ENCODE data around the gene CARNS1. TPM values are rescaled to one million over a fixed set of nuclear protein-coding genes. Genes with fewer than 3 reads are reported as not detected.

Gene CARNS1
- total RNA-seq, 1 donor from 2014 or later: 0.29 TPM

DNA sequence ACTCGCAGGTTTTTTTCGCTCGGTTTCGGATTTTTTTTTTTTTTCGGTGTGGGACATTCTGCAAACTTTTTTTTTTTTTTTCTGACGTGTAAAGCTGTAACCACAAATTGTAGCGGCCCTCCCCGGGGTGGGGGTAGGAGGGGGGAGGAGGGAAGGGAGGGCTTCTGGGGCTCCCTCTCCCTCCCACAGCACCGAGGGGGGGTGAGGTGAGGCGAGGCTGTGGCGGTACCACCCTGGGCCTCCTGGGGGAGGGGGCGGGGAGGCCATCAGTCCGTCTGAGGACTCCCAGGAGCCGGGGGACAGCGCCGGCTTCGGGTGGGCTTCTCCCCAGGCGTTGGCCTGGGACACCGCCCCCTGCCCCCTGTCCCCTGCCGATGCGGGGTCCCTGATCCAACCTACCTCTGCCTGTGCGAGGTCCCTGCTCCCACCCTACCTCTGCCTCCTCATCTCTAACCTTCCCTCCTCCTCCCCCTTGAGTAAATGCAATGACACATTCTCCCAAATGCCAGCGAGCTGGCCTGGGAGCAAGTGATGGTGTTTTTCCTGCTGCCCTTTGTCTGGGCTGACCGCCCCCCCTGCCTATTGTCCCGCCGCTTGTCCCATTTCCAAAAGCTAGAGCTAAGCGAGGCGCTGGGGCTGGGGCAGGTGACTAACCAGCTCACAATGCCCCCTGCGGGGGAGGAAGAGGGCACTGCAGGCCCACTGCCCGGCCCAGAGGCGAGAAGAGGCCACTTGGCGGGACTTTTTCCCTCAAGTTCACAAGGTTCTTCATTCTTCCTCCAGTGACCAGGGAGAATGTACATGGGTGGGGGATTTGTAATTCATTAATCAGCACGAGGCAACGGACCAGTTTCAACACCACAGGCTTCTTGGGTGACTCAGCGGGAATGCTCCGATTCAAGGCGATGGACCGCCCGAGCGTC, 41.6 kb upstream of the CARNS1 start:
- Mint-ChIP-seq H3K27ac (peak overlapping the region; percentile 98), H3K27me3 (peaks cover 17% of the 10 kb centered on the region), H3K36me3 (ENCODE audit: insufficient read depth) (no peaks in the 10 kb centered on the region), H3K4me3 (ENCODE audit: low read depth) (peak overlapping the region; percentile 92), H3K4me1 (ENCODE audit: low read depth) (peaks cover 32% of the 10 kb centered on the region), H3K9me3 (ENCODE audit: low read depth) (no peaks in the 10 kb centered on the region)
- TF ChIP-seq, protein P1, sequence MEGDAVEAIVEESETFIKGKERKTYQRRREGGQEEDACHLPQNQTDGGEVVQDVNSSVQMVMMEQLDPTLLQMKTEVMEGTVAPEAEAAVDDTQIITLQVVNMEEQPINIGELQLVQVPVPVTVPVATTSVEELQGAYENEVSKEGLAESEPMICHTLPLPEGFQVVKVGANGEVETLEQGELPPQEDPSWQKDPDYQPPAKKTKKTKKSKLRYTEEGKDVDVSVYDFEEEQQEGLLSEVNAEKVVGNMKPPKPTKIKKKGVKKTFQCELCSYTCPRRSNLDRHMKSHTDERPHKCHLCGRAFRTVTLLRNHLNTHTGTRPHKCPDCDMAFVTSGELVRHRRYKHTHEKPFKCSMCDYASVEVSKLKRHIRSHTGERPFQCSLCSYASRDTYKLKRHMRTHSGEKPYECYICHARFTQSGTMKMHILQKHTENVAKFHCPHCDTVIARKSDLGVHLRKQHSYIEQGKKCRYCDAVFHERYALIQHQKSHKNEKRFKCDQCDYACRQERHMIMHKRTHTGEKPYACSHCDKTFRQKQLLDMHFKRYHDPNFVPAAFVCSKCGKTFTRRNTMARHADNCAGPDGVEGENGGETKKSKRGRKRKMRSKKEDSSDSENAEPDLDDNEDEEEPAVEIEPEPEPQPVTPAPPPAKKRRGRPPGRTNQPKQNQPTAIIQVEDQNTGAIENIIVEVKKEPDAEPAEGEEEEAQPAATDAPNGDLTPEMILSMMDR (IDR thresholded peaks at IDR 0.05; ENCODE audit: unreplicated experiment): peak; percentile 66
- peak; percentile 76 for DNase-seq (ENCODE audit: low spot score, unreplicated experiment)

DNA sequence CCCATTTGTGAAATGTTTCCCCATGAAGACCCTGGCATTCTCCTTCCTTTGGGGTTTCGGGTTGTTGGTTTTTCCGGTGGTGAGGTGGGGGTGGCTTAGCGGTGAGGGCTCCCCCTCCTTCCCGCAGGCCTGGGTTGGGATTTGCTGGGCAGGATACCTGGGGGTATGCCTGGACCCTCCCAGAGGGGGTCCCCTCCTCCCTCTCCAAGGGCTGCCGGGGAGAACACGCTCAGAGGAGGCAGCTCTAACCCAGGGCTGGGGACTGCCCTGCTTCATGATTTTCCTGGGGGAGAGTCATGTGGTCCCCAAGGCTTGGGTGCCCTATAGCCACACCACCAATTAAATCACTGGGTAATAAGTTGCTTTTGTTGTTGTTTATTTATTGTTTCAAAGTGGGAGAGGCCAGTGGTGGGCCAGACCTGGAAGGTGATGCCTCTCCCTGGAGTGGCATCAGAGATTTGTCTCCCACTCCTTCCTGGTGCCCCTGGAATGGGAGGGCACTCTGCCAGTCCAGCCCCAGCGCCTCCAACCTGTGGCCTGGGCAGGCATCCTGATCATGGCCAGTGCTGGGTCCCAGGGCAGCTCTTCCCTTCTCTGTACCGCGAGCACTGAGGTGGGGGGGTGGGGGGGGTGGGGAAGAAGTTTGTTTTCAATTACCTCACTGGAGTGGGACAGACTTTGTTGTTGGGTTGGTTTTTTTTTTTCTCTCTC, 40.8 kb upstream of the CARNS1 start:
- H3K36me3 Mint-ChIP-seq (ENCODE audit: insufficient read depth): no peaks in the 10 kb centered on the region
- H3K27ac Mint-ChIP-seq: peak overlapping the region; percentile 98
- H3K9me3 Mint-ChIP-seq (ENCODE audit: low read depth): no peaks in the 10 kb centered on the region
- peak overlapping the region; percentile 92 for H3K4me3 Mint-ChIP-seq (ENCODE audit: low read depth)
- peaks cover 17% of the 10 kb centered on the region for H3K27me3 Mint-ChIP-seq
- TF ChIP-seq, protein P1 (IDR thresholded peaks at IDR 0.05; ENCODE audit: unreplicated experiment): no peak
- DNase-seq (ENCODE audit: low spot score, unreplicated experiment): no peak
- peaks cover 31% of the 10 kb centered on the region for H3K4me1 Mint-ChIP-seq (ENCODE audit: low read depth)

DNA sequence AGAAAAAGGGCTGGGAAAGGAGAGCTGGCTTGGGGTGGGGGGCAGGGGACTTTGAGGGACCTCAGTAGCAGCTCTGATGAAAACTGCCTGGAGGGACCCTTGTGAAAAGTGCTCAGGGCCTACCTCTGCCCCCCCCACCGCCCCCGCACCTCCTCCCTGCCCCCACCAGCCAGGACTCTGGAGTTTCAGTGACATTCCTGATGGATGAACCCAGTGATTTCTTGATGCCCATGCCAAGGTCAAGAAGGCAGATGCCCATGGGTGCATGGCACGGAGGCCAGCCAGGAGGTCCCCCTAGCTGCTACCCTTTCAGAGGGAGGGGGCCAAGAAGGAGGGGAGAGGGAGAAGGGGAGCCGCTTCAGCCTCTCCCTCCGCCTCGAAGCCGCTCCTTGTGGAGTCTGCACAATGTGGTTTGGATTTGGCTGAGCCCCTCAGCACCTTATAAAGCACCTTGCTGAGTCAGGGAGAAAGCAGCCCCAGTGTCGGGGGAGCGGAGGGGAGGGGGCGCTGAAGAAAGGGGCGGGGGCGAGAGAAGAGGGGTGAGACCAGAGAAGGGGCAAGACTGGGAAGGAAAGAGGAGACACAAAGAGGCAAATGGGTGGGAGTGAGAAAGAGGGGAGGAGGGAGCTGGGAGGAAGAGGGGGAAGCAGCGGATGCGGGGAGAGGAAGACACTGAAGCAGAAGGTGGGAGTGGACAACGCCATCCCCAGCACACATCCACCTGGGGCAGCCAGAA, 40.0 kb upstream of the CARNS1 start:
- H3K27me3 Mint-ChIP-seq: peaks cover 17% of the 10 kb centered on the region
- peaks cover 27% of the 10 kb centered on the region for H3K4me1 Mint-ChIP-seq (ENCODE audit: low read depth)
- no peak overlapping the region for H3K4me3 Mint-ChIP-seq (ENCODE audit: low read depth)
- H3K36me3 Mint-ChIP-seq (ENCODE audit: insufficient read depth): no peaks in the 10 kb centered on the region
- TF ChIP-seq, protein P1 (IDR thresholded peaks at IDR 0.05; ENCODE audit: unreplicated experiment): no peak
- H3K27ac Mint-ChIP-seq: no peak overlapping the region
- no peak for DNase-seq (ENCODE audit: low spot score, unreplicated experiment)
- H3K9me3 Mint-ChIP-seq (ENCODE audit: low read depth): no peaks in the 10 kb centered on the region

DNA sequence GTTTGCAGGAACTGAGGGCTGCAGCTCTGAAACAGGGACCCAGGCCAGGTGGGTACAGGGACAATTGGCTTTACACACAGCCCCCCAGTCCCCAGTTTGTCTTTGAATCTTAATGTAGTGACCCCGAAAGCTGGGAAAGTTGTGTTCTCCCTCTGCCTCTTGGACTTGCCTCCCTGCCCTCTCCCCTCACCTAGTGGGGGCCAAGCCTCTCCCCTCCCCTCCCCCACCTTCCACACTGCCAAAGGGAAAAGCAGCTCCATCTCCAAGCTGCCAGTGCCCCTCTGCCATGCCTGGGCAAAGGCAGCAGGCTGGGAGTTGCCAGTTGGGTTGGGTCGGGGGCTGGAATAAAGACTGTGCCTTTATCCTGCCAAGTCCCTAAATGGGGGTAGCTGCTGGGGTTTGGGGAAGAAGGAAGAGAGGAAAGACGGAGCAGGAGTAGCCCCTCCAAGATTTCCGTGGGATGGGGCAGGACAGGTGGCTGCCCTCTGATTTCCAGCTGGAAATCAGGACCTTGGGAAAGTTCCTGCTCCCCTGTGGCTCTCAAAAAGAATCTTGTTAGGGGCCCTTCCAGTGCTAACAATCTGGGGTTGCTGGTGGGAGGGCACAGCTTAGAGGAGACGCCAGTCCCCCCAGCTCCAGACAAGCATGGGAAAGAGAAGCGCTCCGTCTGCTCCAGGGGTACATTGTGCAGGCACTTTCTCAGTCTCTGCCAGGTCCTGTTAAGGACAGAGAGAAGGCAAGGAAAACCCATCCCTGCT, 39.2 kb upstream of the CARNS1 start:
- no peak overlapping the region for H3K4me3 Mint-ChIP-seq (ENCODE audit: low read depth)
- H3K4me1 Mint-ChIP-seq (ENCODE audit: low read depth): peaks cover 21% of the 10 kb centered on the region
- TF ChIP-seq, protein P1 (IDR thresholded peaks at IDR 0.05; ENCODE audit: unreplicated experiment): no peak
- no peaks in the 10 kb centered on the region for H3K9me3 Mint-ChIP-seq (ENCODE audit: low read depth)
- no peak for DNase-seq (ENCODE audit: low spot score, unreplicated experiment)
- H3K27ac Mint-ChIP-seq: no peak overlapping the region
- H3K27me3 Mint-ChIP-seq: peaks cover 24% of the 10 kb centered on the region
- no peaks in the 10 kb centered on the region for H3K36me3 Mint-ChIP-seq (ENCODE audit: insufficient read depth)
